ENCODE measurements around the gene CROCC2. TPM values are rescaled to one million over a fixed set of nuclear protein-coding genes. Genes with fewer than 3 reads are reported as not detected.

Gene CROCC2
- total and polyA plus RNA-seq, 2 of the 13 experiments (the other 11 are each of a cell fraction or from before 2014, with no cell fraction given), result not detected

- no peak for TF ChIP-seq ZNF260 (CRISPR knock-in tag; IDR thresholded peaks at IDR 0.05; ENCODE audit: borderline replicate concordance, low read depth)
- TF ChIP-seq ARHGAP35 (CRISPR knock-in tag; IDR thresholded peaks at IDR 0.05; ENCODE audit: borderline replicate concordance), result peak; percentile 57; the same call in 1 of the 2 replicates
- TF ChIP-seq NAIF1 (CRISPR knock-in tag; IDR thresholded peaks at IDR 0.05; ENCODE audit: borderline replicate concordance), result no peak
- no peak for TF ChIP-seq ZNF788 (CRISPR knock-in tag; IDR thresholded peaks at IDR 0.05; ENCODE audit: borderline replicate concordance)
- 0 out of 2 replicates have a peak, but pooled peaks have one; percentile 46 for TF ChIP-seq HNRNPL (IDR thresholded peaks at IDR 0.05; ENCODE audit: low read depth, low read length)
- no peak for TF ChIP-seq GPN1 (CRISPR knock-in tag; IDR thresholded peaks at IDR 0.05; ENCODE audit: borderline replicate concordance)
- TF ChIP-seq GPBP1L1 (CRISPR knock-in tag; IDR thresholded peaks at IDR 0.05), result no peak
- no peak for TF ChIP-seq HMG20A (CRISPR knock-in tag; IDR thresholded peaks at IDR 0.05; ENCODE audit: borderline replicate concordance)
- TF ChIP-seq RAD21 (CRISPR knock-in tag; IDR thresholded peaks at IDR 0.05), result peak; percentile 95
- TF ChIP-seq ZNF207 (IDR thresholded peaks at IDR 0.05; ENCODE audit: borderline replicate concordance), result no peak
- TF ChIP-seq REST (IDR thresholded peaks at IDR 0.05; ENCODE audit: borderline replicate concordance in 1 of 2, low read depth in 1 of 2, low read length in 2 of 2), result no peak
These were observed 83.5 kb downstream of the CROCC2 start (continued) for GRCh38 chr2:240989451-240990265.

All from HepG2 (cell line).